GM12892 (cell line): ENCODE measurements around the gene RAB11A.

ENCODE experiments used
- POLR2A ChIP-seq: IDR thresholded peaks from 2 replicates; pipeline ENCODE4 v1.6.1; 2011; ENCODE audit warnings: low read depth, low read length, control low read depth
- POLR2AphosphoS5 ChIP-seq: IDR thresholded peaks from 2 replicates; pipeline ENCODE4 v1.6.1; 2011; ENCODE audit warnings: low read depth, low read length, control low read depth

GRCh38 chr15:65909831-65910230, 40.5 kb downstream of the RAB11A start:
- no peak for TF ChIP-seq POLR2AphosphoS5
- no peak for TF ChIP-seq POLR2A
